Measurements from ENCODE around the gene GOLGA8F. TPM values are rescaled to one million over a fixed set of nuclear protein-coding genes. Genes with fewer than 3 reads are reported as not detected.

GOLGA8F gene, protein sequence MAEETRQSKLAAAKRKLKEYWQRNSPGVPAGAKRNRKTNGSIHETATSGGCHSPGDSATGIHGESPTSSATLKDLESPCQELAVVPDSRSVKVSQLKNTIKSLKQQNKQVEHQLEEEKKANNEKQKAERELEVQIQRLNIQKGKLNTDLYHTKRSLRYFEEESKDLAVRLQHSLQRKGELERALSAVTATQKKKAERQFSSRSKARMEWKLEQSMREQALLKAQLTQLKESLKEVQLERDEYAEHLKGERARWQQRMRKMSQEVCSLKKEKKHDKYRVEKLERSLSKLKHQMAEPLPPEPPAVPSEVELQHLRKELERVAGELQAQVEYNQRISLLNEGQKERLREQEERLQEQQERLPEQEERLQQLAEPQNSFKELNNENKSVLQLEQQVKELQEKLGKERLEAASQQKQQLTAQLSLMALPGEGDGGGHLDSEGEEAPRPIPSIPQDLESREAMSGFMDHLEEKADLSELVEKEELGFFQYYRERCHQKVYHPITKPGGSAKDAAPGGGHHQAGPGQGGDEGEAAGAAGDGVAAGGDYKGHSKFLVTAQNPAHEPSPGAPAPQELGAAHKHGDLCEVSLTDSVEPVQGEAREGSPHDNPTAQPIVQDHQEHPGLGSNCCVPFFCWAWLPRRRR
- not detected in 2 replicates for total RNA-seq

GRCh38 chr15:28378364-28378763 lies at the start of gene GOLGA8F:
TSS of gene GOLGA8F (plus strand) at chr15:28378664. CDS start at chr15:28378762, 98 bp downstream.

DNA sequence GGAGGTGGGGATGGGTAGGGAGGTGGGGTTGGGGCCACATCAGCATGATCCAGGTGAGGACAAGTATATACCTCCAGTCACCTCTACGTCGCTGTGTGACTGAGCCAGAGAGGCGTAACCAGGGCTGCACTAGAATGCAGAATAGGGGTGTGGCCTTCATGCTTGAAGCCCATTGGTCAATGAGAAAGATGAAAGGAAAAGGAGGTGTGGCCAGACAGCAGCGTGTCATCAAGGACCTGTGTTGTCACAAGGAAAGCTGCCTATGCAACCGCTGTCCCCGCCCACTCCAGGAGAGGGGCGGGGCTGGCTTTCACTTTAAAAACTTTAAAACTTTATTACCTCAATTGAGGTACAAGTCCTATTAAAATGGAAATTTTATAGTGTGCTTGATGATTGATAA lies 20.5 kb upstream of the GOLGA8F start, which contains the start of gene GOLGA6L24:
TSS of gene GOLGA6L24 (minus strand) at position 101 of the 400 bp plus-strand sequence. CDS start at position 40, 61 bp downstream.

Small RNA genes lying within 50 kb of the gene (small RNA-seq; reads per million reads assigned to genes)
- gene AC091304.5 (ENCODE audit: low replicate concordance) (not detected), gene AC091304.6 (ENCODE audit: low replicate concordance) (not detected), gene AC091304.9 (ENCODE audit: low replicate concordance) (not detected), gene MIR4509-2 (ENCODE audit: low replicate concordance) (not detected), gene RN7SL238P (ENCODE audit: low replicate concordance) (not detected)

Other genes with a start within 250 kb of the GOLGA8F start
- 45.7 and 53.4 TPM in 2 replicates for gene HERC2, start 56.5 kb upstream of the GOLGA8F start, total RNA-seq
- not detected in 2 replicates for gene GOLGA6L24, start 20.6 kb upstream of the GOLGA8F start, total RNA-seq
- not detected in 2 replicates for gene GOLGA8G, start 154.3 kb downstream of the GOLGA8F start, total RNA-seq
- not detected in 2 replicates for gene GOLGA6L25, start 174.9 kb downstream of the GOLGA8F start, total RNA-seq

Data from placental pericyte (primary cell).